Vagina (tissue), 2 donors: ENCODE results near the gene MPV17L2. TPM values are rescaled to one million over a fixed set of nuclear protein-coding genes. Genes with fewer than 3 reads are reported as not detected.
A peak's percentile ranks its signal among the peaks of the same experiment; 100 is the strongest.

Experiments
- DNase-seq, 2 donors: peaks; one replicate each; pipeline ENCODE4 v3.0.0-alpha.2; 2017; ENCODE audit errors: extremely low spot score in 2 of 2
- H3K27ac ChIP-seq: fragments of 200-600 bp; sonication (generic); one replicate; pipeline ENCODE4 v1.5.1; 2019
- H3K27me3 ChIP-seq: fragments of 200-600 bp; sonication (generic); one replicate; pipeline ENCODE4 v1.5.1; 2019
- H3K36me3 ChIP-seq, 2 donors: fragments of 200-600 bp; sonication (generic); one replicate each; pipeline ENCODE4 v1.5.1; 2017 to 2019
- H3K4me1 ChIP-seq: fragments of 200-600 bp; sonication (generic); one replicate; pipeline ENCODE4 v1.5.1; 2019
- H3K4me3 ChIP-seq, 2 donors: fragments of 200-600 bp; sonication (generic); 1 replicate in 1 of 2; 2 replicates in 1 of 2; pipeline ENCODE4 v1.5.1; 2016 to 2019
- H3K9me3 ChIP-seq: fragments of 200-600 bp; sonication (generic); one replicate; pipeline ENCODE4 v1.5.1; 2019
- CTCF ChIP-seq, 3 experiments: fragments of 450-650 bp in 2 of 3; fragments of 200-600 bp in 1 of 3; sonication (generic) in 1 of 3; IDR thresholded peaks; one replicate each; pipeline ENCODE4 v1.5.1; 2017 to 2019; ENCODE audit warnings: antibody characterized with exemption in 3 of 3, mild to moderate bottlenecking in 2 of 3, moderate library complexity in 2 of 3
- POLR2A ChIP-seq, 2 donors: fragments of 450-650 bp; IDR thresholded peaks; one replicate each; pipeline ENCODE4 v1.6.1; 2017; ENCODE audit warnings: antibody characterized with exemption in 2 of 2, mild to moderate bottlenecking in 2 of 2, moderate library complexity in 2 of 2
- POLR2AphosphoS5 ChIP-seq, 2 donors: sonication (generic); formaldehyde crosslinking; IDR thresholded peaks; one replicate each; pipeline ENCODE4 v1.9.0; 2017; ENCODE audit warnings: antibody characterized with exemption in 2 of 2, mild to moderate bottlenecking in 2 of 2, low read depth in 1 of 2; ENCODE audit not compliant: insufficient read depth in 1 of 2
- intact Hi-C: fragments of 100-400 bp; cut with DNase I; formaldehyde crosslinking; loops from one replicate; pipeline ENCODE4 v1.15.1; 2023
- total RNA-seq: library from RNA; depleted of rRNA; stranded (reverse); fragments of >200 nt; gene quantifications from one replicate; pipeline ENCODE4 v1.2.3, GENCODE V29; 2016

Gene MPV17L2
- total RNA-seq, 1 donor from 2014 or later = 10.3 TPM

GRCh38 chr19:18197941-18198340 is 4.9 kb downstream of the MPV17L2 start:
- Histone ChIP-seq H3K4me3 (no peak overlapping the region), H3K27ac (no peak overlapping the region), H3K4me1 (peaks cover 28% of the 10 kb centered on the region), H3K36me3 (peaks cover 0 to 30% of the 10 kb centered on the region in 2 donors), H3K27me3 (no peaks in the 10 kb centered on the region), H3K9me3 (no peaks in the 10 kb centered on the region)
- DNase-seq = no peak
- TF ChIP-seq POLR2AphosphoS5 (IDR thresholded peaks at IDR 0.05; ENCODE audit: insufficient read depth in 1 of 2, low read depth in 1 of 2) (no peak), CTCF (IDR thresholded peaks at IDR 0.05) (no peak), POLR2A (IDR thresholded peaks at IDR 0.05) (no peak)
- intact Hi-C loops = no loop called here

- H3K27ac ChIP-seq = no peak overlapping the region
- no peak for DNase-seq
- no peaks in the 10 kb centered on the region for H3K9me3 ChIP-seq
- H3K4me3 ChIP-seq = no peak overlapping the region
- peaks cover 0 to 30% of the 10 kb centered on the region in 2 donors for H3K36me3 ChIP-seq
- intact Hi-C loops = no loop called here
- H3K27me3 ChIP-seq = no peaks in the 10 kb centered on the region
- peaks cover 31% of the 10 kb centered on the region for H3K4me1 ChIP-seq
- TF ChIP-seq CTCF (IDR thresholded peaks at IDR 0.05) (no peak), POLR2AphosphoS5 (IDR thresholded peaks at IDR 0.05; ENCODE audit: insufficient read depth in 1 of 2, low read depth in 1 of 2) (no peak), POLR2A (IDR thresholded peaks at IDR 0.05) (no peak)
Measured at GRCh38 chr19:18198374-18198773, 5.4 kb downstream of the MPV17L2 start.

GRCh38 chr19:18202397-18202777 is 9.4 kb downstream of the MPV17L2 start:
- TF ChIP-seq POLR2A (IDR thresholded peaks at IDR 0.05) (no peak), CTCF (IDR thresholded peaks at IDR 0.05) (no peak), POLR2AphosphoS5 (IDR thresholded peaks at IDR 0.05; ENCODE audit: insufficient read depth in 1 of 2, low read depth in 1 of 2) (no peak)
- Histone ChIP-seq H3K4me1 (peaks cover 25% of the 10 kb centered on the region), H3K27ac (no peak overlapping the region), H3K36me3 (peaks cover 0 to 18% of the 10 kb centered on the region in 2 donors), H3K9me3 (no peaks in the 10 kb centered on the region), H3K4me3 (no peak overlapping the region), H3K27me3 (no peaks in the 10 kb centered on the region)
- intact Hi-C loops = loop anchor here (10.0 kb wide), 1 partner anchor 52 kb away; a partner anchor contains a TSS
- no peak for DNase-seq

GRCh38 chr19:18202778-18203407 is 9.9 kb downstream of the MPV17L2 start:
- peak overlapping the region; percentile 70 for H3K27ac ChIP-seq
- intact Hi-C loops = loop anchor here (10.0 kb wide), 1 partner anchor 52 kb away; a partner anchor contains a TSS
- peak in 1 of 3 experiments; percentile 8 for TF ChIP-seq CTCF (IDR thresholded peaks at IDR 0.05)
- TF ChIP-seq POLR2A (IDR thresholded peaks at IDR 0.05) = no peak
- DNase-seq = no peak
- H3K27me3 ChIP-seq = no peaks in the 10 kb centered on the region
- peaks cover 25% of the 10 kb centered on the region for H3K4me1 ChIP-seq
- peak overlapping the region; percentile 64 to 87 for H3K4me3 ChIP-seq
- H3K36me3 ChIP-seq = peaks cover 0 to 15% of the 10 kb centered on the region in 2 donors
- H3K9me3 ChIP-seq = no peaks in the 10 kb centered on the region

- Histone ChIP-seq H3K36me3 (peaks cover 0 to 10% of the 10 kb centered on the region in 2 donors), H3K4me1 (peaks cover 25% of the 10 kb centered on the region), H3K4me3 (peak overlapping the region; percentile 64 to 87), H3K9me3 (no peaks in the 10 kb centered on the region), H3K27ac (peak overlapping the region; percentile 70), H3K27me3 (no peaks in the 10 kb centered on the region)
- DNase-seq = no peak
- intact Hi-C loops = loop anchor here (10.0 kb wide), 1 partner anchor 51 kb away; a partner anchor contains a TSS
- TF ChIP-seq CTCF (IDR thresholded peaks at IDR 0.05) (no peak), POLR2AphosphoS5 (IDR thresholded peaks at IDR 0.05; ENCODE audit: insufficient read depth in 1 of 2, low read depth in 1 of 2) (no peak), POLR2A (IDR thresholded peaks at IDR 0.05) (no peak)
Measured at GRCh38 chr19:18203408-18203862, 10.4 kb downstream of the MPV17L2 start.
